VCaP (cell line): ENCODE data around the gene TMEM108.

ENCODE experiments used
- H3K27ac ChIP-seq: fragments of 450-650 bp; 2 replicates; pipeline ENCODE4 v1.5.1; 2017
- CTCF ChIP-seq: fragments of 450-650 bp; conservative IDR thresholded peaks from 2 replicates; pipeline ENCODE4 v1.5.1; 2017; ENCODE audit warnings: mild to moderate bottlenecking, moderate library complexity

The TMEM108 gene

GRCh38 chr3:133117342-133117741 is 79.2 kb downstream of the TMEM108 start:
- TF ChIP-seq CTCF: no peak
- H3K27ac ChIP-seq: no peak overlapping the region

GRCh38 chr3:133119176-133119575 is 81.0 kb downstream of the TMEM108 start:
- no peak overlapping the region for H3K27ac ChIP-seq
- TF ChIP-seq CTCF: no peak

- no peak overlapping the region for H3K27ac ChIP-seq
- TF ChIP-seq CTCF: no peak
Measured at GRCh38 chr3:133121450-133121849, 83.3 kb downstream of the TMEM108 start.

GRCh38 chr3:133123636-133124035 is 85.4 kb downstream of the TMEM108 start:
- H3K27ac ChIP-seq: no peak overlapping the region
- no peak for TF ChIP-seq CTCF

GRCh38 chr3:133124511-133124910 is 86.3 kb downstream of the TMEM108 start:
- no peak overlapping the region for H3K27ac ChIP-seq
- no peak for TF ChIP-seq CTCF

- no peak overlapping the region for H3K27ac ChIP-seq
- no peak for TF ChIP-seq CTCF
Measured at GRCh38 chr3:133125171-133125570, 87.0 kb downstream of the TMEM108 start.

GRCh38 chr3:133125802-133126201 is 87.6 kb downstream of the TMEM108 start:
- H3K27ac ChIP-seq: no peak overlapping the region
- TF ChIP-seq CTCF: no peak

GRCh38 chr3:133127381-133127780 is 89.2 kb downstream of the TMEM108 start:
- H3K27ac ChIP-seq: no peak overlapping the region
- no peak for TF ChIP-seq CTCF
